ENCODE data around the gene SLC25A13. TPM values are rescaled to one million over a fixed set of nuclear protein-coding genes. Genes with fewer than 3 reads are reported as not detected.

SLC25A13 gene
- total and polyA plus RNA-seq, 2 experiments from 2014 or later: 4.8 to 19.1 TPM

DNA sequence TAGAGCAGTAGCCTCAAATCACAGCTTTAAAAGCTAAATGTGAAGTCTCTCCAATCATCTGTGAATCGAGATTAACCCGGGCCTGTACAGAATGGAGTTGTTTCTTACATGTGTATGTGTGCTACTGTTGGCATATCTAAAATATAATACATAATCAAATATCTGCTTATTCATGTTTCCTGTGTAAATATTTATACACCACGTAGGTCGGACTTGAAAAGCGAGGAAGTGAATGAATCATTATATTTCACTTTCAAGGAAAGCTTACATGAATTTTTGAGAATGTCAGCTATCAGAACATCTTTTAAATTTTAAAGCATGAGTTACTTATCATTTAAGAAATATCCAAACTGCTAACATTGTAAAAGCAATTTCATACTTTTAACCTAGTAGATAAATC lies 233.3 kb downstream of the SLC25A13 start:
- Histone ChIP-seq H3K4me1 (ENCODE audit: insufficient read depth) (peaks cover 14% of the 10 kb centered on the region), H3K9me2 (ENCODE audit: insufficient read depth) (no peaks in the 10 kb centered on the region), H3K9me3 (ENCODE audit: low read depth) (no peaks in the 10 kb centered on the region), H3K36me3 (ENCODE audit: low read depth) (no peaks in the 10 kb centered on the region), H3K27ac (no peak overlapping the region), H3K4me3 (no peak overlapping the region), H3F3A (ENCODE audit: insufficient read depth) (peaks cover 16% of the 10 kb centered on the region; the same call in 1 of the 2 replicates), H3K9ac (no peak overlapping the region), H3K4me2 (ENCODE audit: unreplicated experiment) (no peak overlapping the region), H3K27me3 (replicated peaks; ENCODE audit: insufficient read depth) (no peaks in the 10 kb centered on the region), H4K20me1 (ENCODE audit: insufficient read depth) (no peaks in the 10 kb centered on the region), H3K79me2 (ENCODE audit: insufficient read depth) (no peaks in the 10 kb centered on the region), H2AFZ (no peak overlapping the region)
- WGBS, 2 experiments (ENCODE audit: low coverage in 1 of 2, low lambda C conversion rate in 2 of 2, missing lambda C conversion rate in 2 of 2): 87 to 88% methylated on average over 5 of the region's 5 CpGs
- in situ Hi-C loops (cut with MboI): no loop called here
- no peak for DNase-seq
- TF ChIP-seq EZH2phosphoT487 (IDR thresholded peaks at IDR 0.05; ENCODE audit: insufficient read depth, low read depth) (no peak), EZH2 (IDR thresholded peaks at IDR 0.05; ENCODE audit: insufficient read depth, poor library complexity, severe bottlenecking) (no peak)

DNA sequence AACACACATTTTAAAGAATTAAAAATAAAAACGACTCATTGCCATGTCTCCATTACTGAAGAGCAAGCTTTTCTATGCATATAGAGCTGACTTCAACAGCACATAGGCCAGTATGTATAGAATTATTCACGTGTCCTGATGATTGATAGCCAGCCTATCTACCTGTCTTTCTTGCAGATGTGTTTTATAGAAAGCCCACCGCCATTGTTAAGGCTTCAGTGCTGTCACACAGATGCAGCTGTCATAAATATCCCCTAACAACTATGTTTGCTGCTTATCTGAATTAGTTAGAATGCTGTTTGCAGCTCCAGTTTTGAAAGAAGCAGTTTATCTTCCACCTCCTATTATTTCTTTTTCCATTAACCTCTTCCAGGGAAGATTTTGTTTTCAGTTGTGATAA lies 235.9 kb downstream of the SLC25A13 start:
- DNase-seq: no peak
- Histone ChIP-seq H2AFZ (no peak overlapping the region), H3F3A (ENCODE audit: insufficient read depth) (0 out of 2 replicates have a peak, but pooled peaks cover 8% of the 10 kb centered on the region), H3K27me3 (replicated peaks; ENCODE audit: insufficient read depth) (no peaks in the 10 kb centered on the region), H4K20me1 (ENCODE audit: insufficient read depth) (no peaks in the 10 kb centered on the region), H3K9me3 (ENCODE audit: low read depth) (no peaks in the 10 kb centered on the region), H3K27ac (no peak overlapping the region), H3K4me2 (ENCODE audit: unreplicated experiment) (no peak overlapping the region), H3K36me3 (ENCODE audit: low read depth) (no peaks in the 10 kb centered on the region), H3K4me1 (ENCODE audit: insufficient read depth) (peaks cover 9% of the 10 kb centered on the region), H3K4me3 (no peak overlapping the region), H3K79me2 (ENCODE audit: insufficient read depth) (no peaks in the 10 kb centered on the region), H3K9ac (no peak overlapping the region), H3K9me2 (ENCODE audit: insufficient read depth) (no peaks in the 10 kb centered on the region)
- in situ Hi-C loops (cut with MboI): no loop called here
- 62 to 66% methylated on average over 3 of the region's 3 CpGs for WGBS, 2 experiments (ENCODE audit: low coverage in 1 of 2, low lambda C conversion rate in 2 of 2, missing lambda C conversion rate in 2 of 2)
- TF ChIP-seq EZH2phosphoT487 (IDR thresholded peaks at IDR 0.05; ENCODE audit: insufficient read depth, low read depth): no peak
- no peak for TF ChIP-seq EZH2 (IDR thresholded peaks at IDR 0.05; ENCODE audit: insufficient read depth, poor library complexity, severe bottlenecking)

DNA sequence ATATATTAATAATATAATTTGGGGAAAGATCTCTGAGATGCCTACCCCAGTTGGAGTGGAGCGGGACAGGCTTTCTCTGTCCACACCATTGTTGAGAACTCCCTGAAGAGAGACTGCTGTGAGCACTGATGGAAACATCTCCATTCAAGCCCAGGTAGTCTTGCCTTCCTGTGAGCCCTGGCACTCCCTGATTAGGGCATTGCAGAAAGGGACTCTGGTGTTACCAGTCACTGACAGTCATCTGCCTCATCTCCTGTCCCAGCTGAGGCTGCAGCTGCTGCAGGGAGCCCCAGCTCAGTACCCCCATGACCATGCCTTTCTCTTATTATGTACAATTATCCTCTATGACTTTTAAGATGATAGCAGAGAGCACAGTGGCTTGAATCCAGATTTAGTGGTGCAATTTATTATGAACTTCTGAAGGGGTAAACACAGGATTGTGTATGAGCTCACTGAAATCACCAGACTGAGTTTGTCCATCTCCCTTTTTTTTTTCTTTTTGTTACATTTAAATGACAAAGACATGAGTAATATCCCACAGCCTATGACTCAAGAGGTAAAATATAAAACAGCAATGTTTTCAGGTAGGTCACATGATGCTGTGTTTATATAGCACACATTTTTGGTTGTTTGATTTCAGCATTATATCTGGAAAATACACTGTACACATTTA lies 236.9 kb downstream of the SLC25A13 start:
- Histone ChIP-seq H3F3A (ENCODE audit: insufficient read depth) (0 out of 2 replicates have a peak, but pooled peaks cover 8% of the 10 kb centered on the region), H3K79me2 (ENCODE audit: insufficient read depth) (no peaks in the 10 kb centered on the region), H3K4me3 (no peak overlapping the region), H3K4me2 (ENCODE audit: unreplicated experiment) (no peak overlapping the region), H3K27me3 (replicated peaks; ENCODE audit: insufficient read depth) (no peaks in the 10 kb centered on the region), H3K9ac (no peak overlapping the region), H4K20me1 (ENCODE audit: insufficient read depth) (no peaks in the 10 kb centered on the region), H3K27ac (no peak overlapping the region), H2AFZ (no peak overlapping the region), H3K36me3 (ENCODE audit: low read depth) (no peaks in the 10 kb centered on the region), H3K9me3 (ENCODE audit: low read depth) (no peaks in the 10 kb centered on the region), H3K4me1 (ENCODE audit: insufficient read depth) (peaks cover 9% of the 10 kb centered on the region), H3K9me2 (ENCODE audit: insufficient read depth) (no peaks in the 10 kb centered on the region)
- in situ Hi-C loops (cut with MboI): no loop called here
- peak; percentile 68 for DNase-seq
- WGBS, 2 experiments (ENCODE audit: low coverage in 1 of 2, low lambda C conversion rate in 2 of 2, missing lambda C conversion rate in 2 of 2): 96 to 100% methylated on average over 1 of the region's 1 CpG
- TF ChIP-seq EZH2phosphoT487 (IDR thresholded peaks at IDR 0.05; ENCODE audit: insufficient read depth, low read depth) (no peak), EZH2 (IDR thresholded peaks at IDR 0.05; ENCODE audit: insufficient read depth, poor library complexity, severe bottlenecking) (no peak)

DNA sequence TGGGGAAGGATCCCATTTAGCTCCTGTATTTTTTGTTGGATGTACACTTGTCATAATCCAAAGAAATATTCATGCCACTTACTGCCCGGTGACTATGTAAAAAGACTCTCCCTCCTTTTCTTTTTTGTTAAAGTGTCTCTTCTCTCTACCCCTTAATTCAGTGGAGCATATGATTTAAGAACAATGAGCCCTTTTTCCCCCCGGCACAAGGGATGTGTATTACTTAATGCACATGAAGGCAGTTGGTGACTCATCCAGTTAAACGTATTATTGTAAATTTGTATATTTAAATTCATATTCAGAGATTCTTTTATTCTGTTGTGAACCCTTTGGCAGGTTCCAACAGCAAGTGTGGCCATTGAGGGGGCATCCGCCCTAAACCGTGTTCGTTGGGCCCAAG lies 241.9 kb downstream of the SLC25A13 start:
- WGBS, 2 experiments (ENCODE audit: low coverage in 1 of 2, low lambda C conversion rate in 2 of 2, missing lambda C conversion rate in 2 of 2): 92 to 93% methylated on average over 6 of the region's 6 CpGs
- H3K9ac ChIP-seq: no peak overlapping the region
- no peak overlapping the region for H3K4me3 ChIP-seq
- no peaks in the 10 kb centered on the region for H3K9me2 ChIP-seq (ENCODE audit: insufficient read depth)
- no peak overlapping the region for H3K27ac ChIP-seq
- TF ChIP-seq EZH2 (IDR thresholded peaks at IDR 0.05; ENCODE audit: insufficient read depth, poor library complexity, severe bottlenecking) (no peak), EZH2phosphoT487 (IDR thresholded peaks at IDR 0.05; ENCODE audit: insufficient read depth, low read depth) (no peak)
- no peaks in the 10 kb centered on the region for H3K79me2 ChIP-seq (ENCODE audit: insufficient read depth)
- no peaks in the 10 kb centered on the region for H3K36me3 ChIP-seq (ENCODE audit: low read depth)
- H4K20me1 ChIP-seq (ENCODE audit: insufficient read depth): no peaks in the 10 kb centered on the region
- no peak overlapping the region for H2AFZ ChIP-seq
- DNase-seq: no peak
- H3F3A ChIP-seq (ENCODE audit: insufficient read depth): 0 out of 2 replicates have a peak, but pooled peaks cover 4% of the 10 kb centered on the region
- H3K4me1 ChIP-seq (ENCODE audit: insufficient read depth): peaks cover 9% of the 10 kb centered on the region
- peaks cover 16% of the 10 kb centered on the region for H3K27me3 ChIP-seq (replicated peaks; ENCODE audit: insufficient read depth)
- H3K4me2 ChIP-seq (ENCODE audit: unreplicated experiment): no peak overlapping the region
- in situ Hi-C loops (cut with MboI): no loop called here
- no peaks in the 10 kb centered on the region for H3K9me3 ChIP-seq (ENCODE audit: low read depth)
